OCI-LY7 (cell line): ENCODE data around the gene CELF2.

ENCODE experiments used
- EZH2phosphoT487 ChIP-seq: fragments of 200-600 bp; sonication (generic); IDR thresholded peaks from 2 replicates; pipeline ENCODE4 v1.6.1; 2018; ENCODE audit warnings: low read depth, borderline replicate concordance, mild to moderate bottlenecking, mixed run types, antibody characterized with exemption, low read length, moderate library complexity, mixed read lengths
- TF ChIP-seq, protein P1 (sequence below): fragments of 200-600 bp; sonication (generic); conservative IDR thresholded peaks from 2 replicates; pipeline ENCODE4 v1.5.1; 2014; ENCODE audit warnings: mild to moderate bottlenecking, antibody characterized with exemption, low read length, moderate library complexity, mixed read lengths

DNA sequence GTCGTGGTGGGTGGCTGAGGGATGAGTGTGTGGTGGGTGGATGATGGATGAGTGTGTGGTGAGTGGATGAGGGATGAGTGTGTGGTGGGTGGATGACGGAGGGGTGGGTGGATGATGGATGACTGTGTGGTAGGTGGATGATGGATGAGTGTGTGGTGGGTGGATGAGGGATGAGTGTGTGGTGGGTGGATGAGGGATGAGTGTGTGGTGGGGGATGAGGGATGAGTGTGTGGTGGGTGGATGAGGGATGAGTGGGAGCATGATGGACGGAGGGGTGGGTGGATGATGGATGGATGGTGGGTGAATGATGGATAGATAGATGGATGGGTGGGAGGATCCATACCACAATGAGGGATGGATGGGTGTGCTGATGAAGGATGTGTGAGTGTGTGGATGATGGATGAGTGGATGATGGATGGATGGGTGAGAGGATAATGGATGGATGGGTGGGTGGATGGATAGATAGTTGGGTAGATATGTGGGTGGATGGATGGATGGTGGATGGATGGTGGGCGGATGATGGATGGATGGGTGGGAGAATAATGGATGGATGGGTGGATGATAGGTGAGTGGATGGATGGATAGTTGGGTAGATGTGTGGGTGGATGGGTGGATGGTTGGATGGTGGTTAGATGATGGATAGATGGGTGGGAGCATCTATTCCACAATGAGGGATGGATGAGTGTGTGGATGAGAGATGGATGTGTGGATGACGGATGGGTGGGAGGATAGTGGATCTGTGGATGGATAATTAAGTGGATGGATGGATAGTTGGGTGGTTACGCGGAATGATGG lies 266.8 kb downstream of the CELF2 start:
- TF ChIP-seq, protein P1, sequence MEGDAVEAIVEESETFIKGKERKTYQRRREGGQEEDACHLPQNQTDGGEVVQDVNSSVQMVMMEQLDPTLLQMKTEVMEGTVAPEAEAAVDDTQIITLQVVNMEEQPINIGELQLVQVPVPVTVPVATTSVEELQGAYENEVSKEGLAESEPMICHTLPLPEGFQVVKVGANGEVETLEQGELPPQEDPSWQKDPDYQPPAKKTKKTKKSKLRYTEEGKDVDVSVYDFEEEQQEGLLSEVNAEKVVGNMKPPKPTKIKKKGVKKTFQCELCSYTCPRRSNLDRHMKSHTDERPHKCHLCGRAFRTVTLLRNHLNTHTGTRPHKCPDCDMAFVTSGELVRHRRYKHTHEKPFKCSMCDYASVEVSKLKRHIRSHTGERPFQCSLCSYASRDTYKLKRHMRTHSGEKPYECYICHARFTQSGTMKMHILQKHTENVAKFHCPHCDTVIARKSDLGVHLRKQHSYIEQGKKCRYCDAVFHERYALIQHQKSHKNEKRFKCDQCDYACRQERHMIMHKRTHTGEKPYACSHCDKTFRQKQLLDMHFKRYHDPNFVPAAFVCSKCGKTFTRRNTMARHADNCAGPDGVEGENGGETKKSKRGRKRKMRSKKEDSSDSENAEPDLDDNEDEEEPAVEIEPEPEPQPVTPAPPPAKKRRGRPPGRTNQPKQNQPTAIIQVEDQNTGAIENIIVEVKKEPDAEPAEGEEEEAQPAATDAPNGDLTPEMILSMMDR = no peak
- TF ChIP-seq EZH2phosphoT487 = no peak
